Measurements from ENCODE around the gene MYPN. TPM values are rescaled to one million over a fixed set of nuclear protein-coding genes. Genes with fewer than 3 reads are reported as not detected.

MYPN gene
- total RNA-seq (2022; extraction: Qiagen RNA extraction; ENCODE audit: low read depth) = 2.5 to 4.0 TPM (median 2.7 TPM) in 5 replicates

GRCh38 chr10:68109331-68109730 is at the start of gene MYPN:
Gene MYPN (plus strand): TSS chr10:68109488. CDS start chr10:68121439, 11,951 bp downstream.

GRCh38 chr10:68074775-68075549 is 34.3 kb upstream of the MYPN start, which contains the start of gene HERC4:
Gene HERC4 (minus strand): TSS chr10:68075283. CDS start chr10:68073108, 2,175 bp downstream.

GRCh38 chr10:68231817-68232251 is 122.5 kb downstream of the MYPN start, which contains the start of gene ATOH7:
Gene ATOH7 (minus strand): TSS chr10:68232113. CDS start chr10:68231677, 436 bp downstream.

Other genes starting within 250 kb of the MYPN start
- gene SIRT1, start 224.8 kb upstream of the MYPN start, total RNA-seq (2022; extraction: Qiagen RNA extraction; ENCODE audit: low read depth) = 25.6 to 32.3 TPM (median 26.5 TPM) in 5 replicates
- 54.5 to 72.1 TPM (median 61.5 TPM) in 5 replicates for gene HERC4, start 34.2 kb upstream of the MYPN start, total RNA-seq (2022; extraction: Qiagen RNA extraction; ENCODE audit: low read depth)
- 0.17 to 0.48 TPM (median 0.31 TPM) in 5 replicates for gene ATOH7, start 122.6 kb downstream of the MYPN start, total RNA-seq (2022; extraction: Qiagen RNA extraction; ENCODE audit: low read depth)
- gene HNRNPH3, start 222.6 kb downstream of the MYPN start, total RNA-seq (2022; extraction: Qiagen RNA extraction; ENCODE audit: low read depth) = 198 to 274 TPM (median 212 TPM) in 5 replicates
- 2.5 to 4.0 TPM (median 3.5 TPM) in 5 replicates for gene PBLD, start 223.4 kb downstream of the MYPN start, total RNA-seq (2022; extraction: Qiagen RNA extraction; ENCODE audit: low read depth)